ENCODE data around the gene SPRTN.

Gene SPRTN

GRCh38 chr1:231322880-231323530 lies 15.1 kb upstream of the SPRTN start:
- no peak for DNase-seq (ENCODE audit: low spot score)
- H3K27ac ChIP-seq: no peak overlapping the region
- CTCF ChIA-PET: no interaction called here
- TF ChIP-seq CTCF (conservative IDR thresholded peaks at IDR 0.05; ENCODE audit: low read depth): no peak
- POLR2A ChIA-PET (ENCODE audit: low non-redundant PET): no interaction called here

GRCh38 chr1:231324660-231325059 lies 13.4 kb upstream of the SPRTN start:
- POLR2A ChIA-PET (ENCODE audit: low non-redundant PET): no interaction called here
- no peak for DNase-seq (ENCODE audit: low spot score)
- no peak overlapping the region for H3K27ac ChIP-seq
- no peak for TF ChIP-seq CTCF (conservative IDR thresholded peaks at IDR 0.05; ENCODE audit: low read depth)
- CTCF ChIA-PET: no interaction called here

GRCh38 chr1:231326248-231326647 lies 11.8 kb upstream of the SPRTN start:
- ChIA-PET CTCF (no interaction called here), POLR2A (ENCODE audit: low non-redundant PET) (no interaction called here)
- TF ChIP-seq CTCF (conservative IDR thresholded peaks at IDR 0.05; ENCODE audit: low read depth): no peak
- no peak for DNase-seq (ENCODE audit: low spot score)
- no peak overlapping the region for H3K27ac ChIP-seq

- ChIA-PET POLR2A (ENCODE audit: low non-redundant PET) (no interaction called here), CTCF (no interaction called here)
- no peak for DNase-seq (ENCODE audit: low spot score)
- no peak overlapping the region for H3K27ac ChIP-seq
- TF ChIP-seq CTCF (conservative IDR thresholded peaks at IDR 0.05; ENCODE audit: low read depth): no peak
These were observed 10.5 kb upstream of the SPRTN start for GRCh38 chr1:231327617-231328016.

GRCh38 chr1:231329483-231329882 lies 8.6 kb upstream of the SPRTN start:
- no peak for DNase-seq (ENCODE audit: low spot score)
- no peak overlapping the region for H3K27ac ChIP-seq
- CTCF ChIA-PET: no interaction called here
- no peak for TF ChIP-seq CTCF (conservative IDR thresholded peaks at IDR 0.05; ENCODE audit: low read depth)
- POLR2A ChIA-PET (ENCODE audit: low non-redundant PET): no interaction called here

- no peak for TF ChIP-seq CTCF (conservative IDR thresholded peaks at IDR 0.05; ENCODE audit: low read depth)
- POLR2A ChIA-PET (ENCODE audit: low non-redundant PET): no interaction called here
- CTCF ChIA-PET: interaction anchor here (0.6 kb wide), 1 partner anchor 258 kb away, joined by 4 read pairs; no protein-coding TSS in a partner anchor
These were observed 5.3 kb upstream of the SPRTN start for GRCh38 chr1:231332761-231333160.

More at GRCh38 chr1:231332761-231333160, 5.3 kb upstream of the SPRTN start:
- no peak for DNase-seq (ENCODE audit: low spot score)
- H3K27ac ChIP-seq: no peak overlapping the region
